ENCODE data around the gene ACBD6.

Gene ACBD6

GRCh38 chr1:180310095-180310494 lies 192.3 kb downstream of the ACBD6 start:
- Histone ChIP-seq H3K9ac (ENCODE audit: insufficient read length) (no peak overlapping the region), H3K27ac (no peak overlapping the region), H3K9me3 (ENCODE audit: low read depth, low read length) (no peaks in the 10 kb centered on the region; the same call in 1 of the 2 replicates), H3K36me3 (ENCODE audit: insufficient read depth, low read length) (no peaks in the 10 kb centered on the region), H3K4me3 (no peak overlapping the region)
- TF ChIP-seq POLR2AphosphoS5 (IDR thresholded peaks at IDR 0.05; ENCODE audit: borderline replicate concordance, low read depth, low read length): no peak
- no peak for TF ChIP-seq EZH2 (IDR thresholded peaks at IDR 0.05)
- TF ChIP-seq FOXP2 (optimal IDR thresholded peaks at IDR 0.05; ENCODE audit: control extremely low read depth, extremely low read length, insufficient read depth): no peak
- no peak for DNase-seq (ENCODE audit: low read depth, low spot score)

- no peak overlapping the region for H3K9ac ChIP-seq (ENCODE audit: insufficient read length)
- H3K36me3 ChIP-seq (ENCODE audit: insufficient read depth, low read length): no peaks in the 10 kb centered on the region
- no peak overlapping the region for H3K4me3 ChIP-seq
- TF ChIP-seq POLR2AphosphoS5 (IDR thresholded peaks at IDR 0.05; ENCODE audit: borderline replicate concordance, low read depth, low read length) (no peak), EZH2 (IDR thresholded peaks at IDR 0.05) (no peak), FOXP2 (optimal IDR thresholded peaks at IDR 0.05; ENCODE audit: control extremely low read depth, extremely low read length, insufficient read depth) (no peak)
- 0 out of 2 replicates have a peak overlapping the region, but pooled peaks have one; percentile 17 for H3K27ac ChIP-seq
- no peaks in the 10 kb centered on the region; the same call in 1 of the 2 replicates for H3K9me3 ChIP-seq (ENCODE audit: low read depth, low read length)
- no peak for DNase-seq (ENCODE audit: low read depth, low spot score)
These were observed 193.0 kb downstream of the ACBD6 start for GRCh38 chr1:180309338-180309737.

- TF ChIP-seq EZH2 (IDR thresholded peaks at IDR 0.05) (no peak), FOXP2 (optimal IDR thresholded peaks at IDR 0.05; ENCODE audit: control extremely low read depth, extremely low read length, insufficient read depth) (no peak), POLR2AphosphoS5 (IDR thresholded peaks at IDR 0.05; ENCODE audit: borderline replicate concordance, low read depth, low read length) (no peak)
- Histone ChIP-seq H3K36me3 (ENCODE audit: insufficient read depth, low read length) (no peaks in the 10 kb centered on the region), H3K4me3 (no peak overlapping the region), H3K9ac (ENCODE audit: insufficient read length) (no peak overlapping the region), H3K27ac (no peak overlapping the region), H3K9me3 (ENCODE audit: low read depth, low read length) (no peaks in the 10 kb centered on the region; the same call in 1 of the 2 replicates)
- no peak for DNase-seq (ENCODE audit: low read depth, low spot score)
These were observed 201.1 kb downstream of the ACBD6 start for GRCh38 chr1:180301135-180301742.

GRCh38 chr1:180299479-180300221 lies 202.7 kb downstream of the ACBD6 start:
- Histone ChIP-seq H3K4me3 (no peak overlapping the region), H3K36me3 (ENCODE audit: insufficient read depth, low read length) (no peaks in the 10 kb centered on the region), H3K9ac (ENCODE audit: insufficient read length) (no peak overlapping the region), H3K27ac (no peak overlapping the region), H3K9me3 (ENCODE audit: low read depth, low read length) (no peaks in the 10 kb centered on the region)
- TF ChIP-seq EZH2 (IDR thresholded peaks at IDR 0.05): no peak
- TF ChIP-seq POLR2AphosphoS5 (IDR thresholded peaks at IDR 0.05; ENCODE audit: borderline replicate concordance, low read depth, low read length): no peak
- TF ChIP-seq FOXP2 (optimal IDR thresholded peaks at IDR 0.05; ENCODE audit: control extremely low read depth, extremely low read length, insufficient read depth): no peak
- no peak for DNase-seq (ENCODE audit: low read depth, low spot score)

- H3K4me3 ChIP-seq: no peak overlapping the region
- H3K27ac ChIP-seq: no peak overlapping the region
- no peak overlapping the region for H3K9ac ChIP-seq (ENCODE audit: insufficient read length)
- TF ChIP-seq FOXP2 (optimal IDR thresholded peaks at IDR 0.05; ENCODE audit: control extremely low read depth, extremely low read length, insufficient read depth) (no peak), EZH2 (IDR thresholded peaks at IDR 0.05) (no peak), POLR2AphosphoS5 (IDR thresholded peaks at IDR 0.05; ENCODE audit: borderline replicate concordance, low read depth, low read length) (no peak)
- H3K36me3 ChIP-seq (ENCODE audit: insufficient read depth, low read length): no peaks in the 10 kb centered on the region
- DNase-seq (ENCODE audit: low read depth, low spot score): no peak
- no peaks in the 10 kb centered on the region for H3K9me3 ChIP-seq (ENCODE audit: low read depth, low read length)
These were observed 206.4 kb downstream of the ACBD6 start for GRCh38 chr1:180295999-180296398.

GRCh38 chr1:180294711-180295110 lies 207.7 kb downstream of the ACBD6 start:
- Histone ChIP-seq H3K9me3 (ENCODE audit: low read depth, low read length) (no peaks in the 10 kb centered on the region), H3K4me3 (no peak overlapping the region), H3K9ac (ENCODE audit: insufficient read length) (no peak overlapping the region), H3K36me3 (ENCODE audit: insufficient read depth, low read length) (no peaks in the 10 kb centered on the region), H3K27ac (no peak overlapping the region)
- TF ChIP-seq POLR2AphosphoS5 (IDR thresholded peaks at IDR 0.05; ENCODE audit: borderline replicate concordance, low read depth, low read length) (no peak), EZH2 (IDR thresholded peaks at IDR 0.05) (no peak), FOXP2 (optimal IDR thresholded peaks at IDR 0.05; ENCODE audit: control extremely low read depth, extremely low read length, insufficient read depth) (no peak)
- DNase-seq (ENCODE audit: low read depth, low spot score): no peak

GRCh38 chr1:180291004-180291403 lies 211.4 kb downstream of the ACBD6 start:
- TF ChIP-seq POLR2AphosphoS5 (IDR thresholded peaks at IDR 0.05; ENCODE audit: borderline replicate concordance, low read depth, low read length) (no peak), FOXP2 (optimal IDR thresholded peaks at IDR 0.05; ENCODE audit: control extremely low read depth, extremely low read length, insufficient read depth) (no peak), EZH2 (IDR thresholded peaks at IDR 0.05) (no peak)
- no peak overlapping the region for H3K4me3 ChIP-seq
- DNase-seq (ENCODE audit: low read depth, low spot score): no peak
- no peak overlapping the region for H3K27ac ChIP-seq
- H3K36me3 ChIP-seq (ENCODE audit: insufficient read depth, low read length): peaks cover 9% of the 10 kb centered on the region
- H3K9ac ChIP-seq (ENCODE audit: insufficient read length): no peak overlapping the region
- H3K9me3 ChIP-seq (ENCODE audit: low read depth, low read length): no peaks in the 10 kb centered on the region

- Histone ChIP-seq H3K36me3 (ENCODE audit: insufficient read depth, low read length) (peaks cover 9% of the 10 kb centered on the region), H3K9me3 (ENCODE audit: low read depth, low read length) (no peaks in the 10 kb centered on the region), H3K4me3 (no peak overlapping the region), H3K27ac (no peak overlapping the region), H3K9ac (ENCODE audit: insufficient read length) (no peak overlapping the region)
- TF ChIP-seq FOXP2 (optimal IDR thresholded peaks at IDR 0.05; ENCODE audit: control extremely low read depth, extremely low read length, insufficient read depth): no peak
- no peak for TF ChIP-seq EZH2 (IDR thresholded peaks at IDR 0.05)
- no peak for TF ChIP-seq POLR2AphosphoS5 (IDR thresholded peaks at IDR 0.05; ENCODE audit: borderline replicate concordance, low read depth, low read length)
- DNase-seq (ENCODE audit: low read depth, low spot score): no peak
These were observed 211.9 kb downstream of the ACBD6 start for GRCh38 chr1:180290265-180291001.
